Measurements from ENCODE around the gene MRPL46.
"Not testable (repeated sequence)": the region's sequence is repeated elsewhere in the genome, so short reads cannot be mapped to it uniquely, and the experiment has no call there.

The MRPL46 gene

GRCh38 chr15:88477126-88477525 lies 9.9 kb upstream of the MRPL46 start:
- DNase-seq, result no peak

- peak; percentile 33 for DNase-seq
Measured at GRCh38 chr15:88476635-88477060, 9.5 kb upstream of the MRPL46 start.

GRCh38 chr15:88473661-88474293 lies 6.6 kb upstream of the MRPL46 start:
- not testable (repeated sequence) for DNase-seq

- DNase-seq, result no peak
Measured at GRCh38 chr15:88472225-88472624, 5.0 kb upstream of the MRPL46 start.

- DNase-seq, result no peak
Measured at GRCh38 chr15:88470625-88471372, 3.6 kb upstream of the MRPL46 start.

- no peak for DNase-seq
Measured at GRCh38 chr15:88469321-88469720, 2.1 kb upstream of the MRPL46 start.

GRCh38 chr15:88468721-88469120 lies 1.5 kb upstream of the MRPL46 start:
- not testable (repeated sequence) for DNase-seq

- DNase-seq, result no peak
Measured at GRCh38 chr15:88467935-88468528, 844 bp upstream of the MRPL46 start.

- peak; percentile 21 for DNase-seq
Measured at GRCh38 chr15:88465633-88466224, 1.5 kb downstream of the MRPL46 start.

GRCh38 chr15:88463870-88464532 lies 3.2 kb downstream of the MRPL46 start:
- no peak for DNase-seq

GRCh38 chr15:88456733-88457132 lies 10.5 kb downstream of the MRPL46 start:
- no peak for DNase-seq

GRCh38 chr15:88454867-88455810 lies 12.0 kb downstream of the MRPL46 start:
- peak; percentile 70 for DNase-seq

GRCh38 chr15:88454236-88454635 lies 13.0 kb downstream of the MRPL46 start:
- DNase-seq, result no peak

- DNase-seq, result no peak
Measured at GRCh38 chr15:88453651-88454050, 13.5 kb downstream of the MRPL46 start.

- peak; percentile 63 for DNase-seq
Measured at GRCh38 chr15:88450125-88450798, 16.9 kb downstream of the MRPL46 start.

- DNase-seq, result no peak
Measured at GRCh38 chr15:88449581-88449980, 17.6 kb downstream of the MRPL46 start.

GRCh38 chr15:88448991-88449461 lies 18.2 kb downstream of the MRPL46 start:
- no peak for DNase-seq

- no peak for DNase-seq
Measured at GRCh38 chr15:88447741-88448140, 19.4 kb downstream of the MRPL46 start.

GRCh38 chr15:88447206-88447605 lies 20.0 kb downstream of the MRPL46 start:
- no peak for DNase-seq

GRCh38 chr15:88441076-88441730 lies 26.0 kb downstream of the MRPL46 start:
- DNase-seq, result no peak

- DNase-seq, result peak; percentile 78
Measured at GRCh38 chr15:88440021-88440420, 27.2 kb downstream of the MRPL46 start.

All from fibroblast of skin of right quadriceps (primary cell).